H1 (cell line): Measurements from ENCODE around the gene SEC24B. TPM values are rescaled to one million over a fixed set of nuclear protein-coding genes. Genes with fewer than 3 reads are reported as not detected.
"Not testable (repeated sequence)": the region's sequence is repeated elsewhere in the genome, so short reads cannot be mapped to it uniquely, and the experiment has no call there.

Experiments
- CTCF ChIA-PET: fragments of 300-600 bp; sonication (Branson Sonifier 250); formaldehyde crosslinking; loops from one replicate; lab custom pipeline; 2021; ENCODE audit not compliant: partially characterized antibody; lab: Charles Lee
- POLR2A ChIA-PET: fragments of 300-600 bp; sonication (Branson Sonifier 250); formaldehyde crosslinking; loops from one replicate; lab custom pipeline; 2021; ENCODE audit warnings: inconsistent platforms; ENCODE audit not compliant: partially characterized antibody; lab: Charles Lee
- DNase-seq, 2 experiments: peaks; one replicate each; pipeline versions ENCODE4 v3.0.0 to v3.0.0-alpha.2; 2010 to 2022; ENCODE audit warnings: low spot score in 2 of 2, low read depth in 1 of 2, mixed read lengths in 1 of 2
- FAIRE-seq: peaks from 2 replicates; lab custom pipeline; 2011; peaks lifted over from hg19 to GRCh38; lab: Jason Lieb, UNC
- H2AFZ ChIP-seq: 2 replicates; pipeline ENCODE4 v1.8.1; 2012; ENCODE audit warnings: low read length, inconsistent platforms
- H2AK5ac ChIP-seq: 2 replicates; pipeline ENCODE4 v1.6.1; 2013; ENCODE audit warnings: low read depth, low read length
- H2BK120ac ChIP-seq: replicated peaks from 2 replicates; pipeline ENCODE3; 2013; ENCODE audit warnings: low read depth, low read length, inconsistent platforms
- H2BK12ac ChIP-seq: 2 replicates; pipeline ENCODE4 v1.6.1; 2013; ENCODE audit warnings: low read depth, low read length
- H2BK15ac ChIP-seq: 2 replicates; pipeline ENCODE4 v1.6.1; 2013; ENCODE audit warnings: low read length
- H2BK20ac ChIP-seq: 2 replicates; pipeline ENCODE4 v1.6.1; 2013; ENCODE audit warnings: low read length
- H2BK5ac ChIP-seq: 2 replicates; pipeline ENCODE4 v1.6.1; 2013; ENCODE audit warnings: low read depth, low read length
- H3K14ac ChIP-seq: 2 replicates; pipeline ENCODE4 v1.6.1; 2013; ENCODE audit warnings: inconsistent platforms; ENCODE audit not compliant: insufficient read length
- H3K18ac ChIP-seq: 2 replicates; pipeline ENCODE4 v1.6.1; 2013; ENCODE audit warnings: low read length; ENCODE audit errors: extremely low read depth
- H3K23ac ChIP-seq: 2 replicates; pipeline ENCODE4 v1.6.1; 2013; ENCODE audit warnings: inconsistent platforms; ENCODE audit not compliant: insufficient read length
- H3K23me2 ChIP-seq: 2 replicates; pipeline ENCODE4 v1.6.1; 2013; ENCODE audit warnings: low read depth, low read length
- H3K27ac ChIP-seq: 2 replicates; pipeline ENCODE4 v1.6.1; 2011; ENCODE audit warnings: low read depth, low read length, inconsistent platforms
- H3K27me3 ChIP-seq, 4 experiments: replicated peaks in 1 of 4; 1 replicate in 1 of 4; 2 replicates in 3 of 4; pipeline versions ENCODE4 v1.6.1 to v1.8.1; 2011 to 2013; ENCODE audit warnings: low read length in 3 of 4, mild to moderate bottlenecking in 3 of 4, inconsistent platforms in 2 of 4, mixed read lengths in 2 of 4, moderate library complexity in 1 of 4; ENCODE audit not compliant: control insufficient read depth in 3 of 4, insufficient read depth in 3 of 4; ENCODE audit errors: extremely low read depth in 1 of 4
- H3K36me3 ChIP-seq, 4 experiments: 2 replicates each; pipeline versions ENCODE4 v1.6.1 to v1.8.1; 2011 to 2013; ENCODE audit warnings: mild to moderate bottlenecking in 4 of 4, low read length in 3 of 4, moderate library complexity in 2 of 4, control low read depth in 1 of 4, inconsistent platforms in 1 of 4; ENCODE audit not compliant: insufficient read depth in 4 of 4, control insufficient read depth in 2 of 4
- H3K4ac ChIP-seq: replicated peaks from 2 replicates; pipeline ENCODE3; 2013; ENCODE audit warnings: low read length, low read depth, mixed read lengths, inconsistent platforms; ENCODE audit not compliant: insufficient read length
- H3K4me1 ChIP-seq, 4 experiments: replicated peaks in 1 of 4; 1 replicate in 1 of 4; 2 replicates in 3 of 4; pipeline versions ENCODE4 v1.6.1 to v1.8.1; 2011 to 2013; ENCODE audit warnings: low read length in 3 of 4, inconsistent platforms in 2 of 4, mixed read lengths in 1 of 4; ENCODE audit not compliant: insufficient read depth in 4 of 4, control insufficient read depth in 3 of 4
- H3K4me2 ChIP-seq, 2 experiments: 2 replicates each; pipeline versions ENCODE4 v1.6.1 to v1.8.1; 2011 to 2013; ENCODE audit warnings: low read depth in 2 of 2, low read length in 2 of 2, control low read depth in 1 of 2, inconsistent platforms in 1 of 2, mild to moderate bottlenecking in 1 of 2; ENCODE audit not compliant: insufficient read depth in 1 of 2
- H3K4me3 ChIP-seq, 4 experiments: fragments of 200-600, 300-600 bp in 1 of 4; sonication (generic), shearing (Covaris generic), sonication (Bioruptor Twin) in 1 of 4; 2 replicates each; pipeline versions ENCODE4 v1.5.1 to v1.8.1; 2011 to 2016; ENCODE audit warnings: low read length in 4 of 4, low read depth in 3 of 4, control low read depth in 2 of 4, inconsistent platforms in 2 of 4, mild to moderate bottlenecking in 2 of 4, mixed read lengths in 1 of 4, moderate library complexity in 1 of 4; ENCODE audit not compliant: insufficient read depth in 2 of 4; ENCODE audit errors: extremely low read depth in 1 of 4
- H3K56ac ChIP-seq: replicated peaks from 2 replicates; pipeline ENCODE3; 2013; ENCODE audit warnings: low read depth, mild to moderate bottlenecking, mixed read lengths, low read length, inconsistent platforms; ENCODE audit not compliant: insufficient read length
- H3K79me1 ChIP-seq: 2 replicates; pipeline ENCODE4 v1.6.1; 2013; ENCODE audit warnings: low read depth, low read length, control low read depth
- H3K79me2 ChIP-seq, 2 experiments: 2 replicates each; pipeline versions ENCODE4 v1.6.1 to v1.8.1; 2012 to 2013; ENCODE audit warnings: low read length in 2 of 2, mild to moderate bottlenecking in 2 of 2, inconsistent platforms in 1 of 2; ENCODE audit not compliant: insufficient read depth in 2 of 2, control insufficient read depth in 1 of 2
- H3K9ac ChIP-seq, 4 experiments: replicated peaks in 1 of 4; 1 replicate in 1 of 4; 2 replicates in 3 of 4; pipeline versions ENCODE4 v1.6.1 to v1.8.1; 2011 to 2013; ENCODE audit warnings: low read depth in 3 of 4, low read length in 3 of 4, control low read depth in 2 of 4, mild to moderate bottlenecking in 2 of 4, moderate library complexity in 2 of 4, inconsistent platforms in 1 of 4; ENCODE audit errors: extremely low read depth in 1 of 4
- H3K9me3 ChIP-seq, 2 experiments: 2 replicates each; pipeline versions ENCODE4 v1.6.1 to v1.8.1; 2012 to 2013; ENCODE audit warnings: mild to moderate bottlenecking in 2 of 2, moderate library complexity in 2 of 2, control low read depth in 1 of 2, inconsistent platforms in 1 of 2, low read depth in 1 of 2, low read length in 1 of 2, mixed read lengths in 1 of 2; ENCODE audit not compliant: insufficient read depth in 2 of 2
- H4K20me1 ChIP-seq, 2 experiments: replicated peaks in 1 of 2; 2 replicates each; pipeline versions ENCODE3 to v1.8.1; 2011 to 2013; ENCODE audit warnings: inconsistent platforms in 2 of 2, low read length in 2 of 2, mild to moderate bottlenecking in 1 of 2; ENCODE audit not compliant: insufficient read depth in 2 of 2, control insufficient read depth in 1 of 2
- H4K5ac ChIP-seq: 2 replicates; pipeline ENCODE4 v1.6.1; 2013; ENCODE audit warnings: low read length, low read depth, mixed read lengths, inconsistent platforms; ENCODE audit not compliant: insufficient read length
- H4K8ac ChIP-seq: 2 replicates; pipeline ENCODE4 v1.8.0; 2013; ENCODE audit warnings: mild to moderate bottlenecking, moderate library complexity, low read length, inconsistent platforms; ENCODE audit not compliant: insufficient read depth; ENCODE audit errors: extremely low read depth
- H4K91ac ChIP-seq: replicated peaks from 2 replicates; pipeline ENCODE3; 2013; ENCODE audit warnings: low read length, mixed read lengths, inconsistent platforms; ENCODE audit not compliant: insufficient read length
- WGBS, 2 experiments: shearing (Covaris generic) in 1 of 2; methylation state at CpG; one replicate each; pipeline versions ENCODE4 v1.1.6 to v1.1.7; 2013 to 2015; ENCODE audit warnings: low lambda C conversion rate in 2 of 2, mixed read lengths in 2 of 2, inconsistent platforms in 1 of 2, low coverage in 1 of 2, missing lambda C conversion rate in 1 of 2; ENCODE audit not compliant: insufficient replicate concordance in 2 of 2, insufficient coverage in 1 of 2, insufficient read length in 1 of 2; ENCODE audit errors: extremely low coverage in 1 of 2, missing lambda C conversion rate in 1 of 2; 5-methylcytosine and 5-hydroxymethylcytosine counted together
- polyA plus RNA-seq, 7 experiments: library from polyadenylated mRNA; depleted of rRNA in 3 of 7; stranded (reverse) in 5 of 7; unstranded in 2 of 7; fragments of >200 nt in 5 of 7; fragments of 200-250 nt in 2 of 7; gene quantifications; 1 replicate in 5 of 7; 2 replicates in 1 of 7; 4 replicates in 1 of 7; pipeline versions ENCODE4 v1.2.1 to v1.2.3, GENCODE V29; 2011 to 2013; ENCODE audit warnings: missing spikeins in 2 of 7, mixed read lengths in 2 of 7
- total RNA-seq: library from RNA; stranded (reverse); fragmentation: NEBNext Ultra II Directional; extraction: Animal tissue kit (Norgen Biotek cat#: 25700); gene quantifications from 2 replicates; pipeline ENCODE4 v1.2.1, GENCODE V29; 2021

The SEC24B gene
- total and polyA plus RNA-seq, 2 of the 8 experiments (the other 6 are each of a cell fraction or from before 2014, with no cell fraction given), result 25.6 to 30.9 TPM

GRCh38 chr4:109558095-109558494, 124.5 kb downstream of the SEC24B start:
- not testable (repeated sequence) for H3K27me3 ChIP-seq, H4K20me1 ChIP-seq, H4K8ac ChIP-seq, H2BK12ac ChIP-seq, H3K9ac ChIP-seq, H3K56ac ChIP-seq, H2BK15ac ChIP-seq, H3K4me3 ChIP-seq, FAIRE-seq, H3K18ac ChIP-seq, H3K14ac ChIP-seq, H3K4ac ChIP-seq, H3K27ac ChIP-seq, H2BK120ac ChIP-seq, H4K91ac ChIP-seq, H3K9me3 ChIP-seq, H3K4me2 ChIP-seq, H4K5ac ChIP-seq, H3K79me1 ChIP-seq, H2AFZ ChIP-seq, H2BK5ac ChIP-seq, DNase-seq, H3K23ac ChIP-seq, H2BK20ac ChIP-seq, H2AK5ac ChIP-seq, H3K79me2 ChIP-seq, H3K4me1 ChIP-seq, H3K36me3 ChIP-seq
- 94% methylated on average over 6 of the region's 6 CpGs; no CpG with 5 or more reads in 1 of the 2 experiments for WGBS, 2 experiments
- ChIA-PET CTCF (interaction anchor here (1.2 kb wide), 1 partner anchor 17 kb away, joined by 5 read pairs; no protein-coding TSS in a partner anchor), POLR2A (interaction anchor here (1.4 kb wide), 1 partner anchor 82 kb away, joined by 3 read pairs; no protein-coding TSS in a partner anchor)
- peaks cover 11% of the 10 kb centered on the region for H3K23me2 ChIP-seq
